WTC11 (cell line): ENCODE data around the gene LACC1. TPM values are rescaled to one million over a fixed set of nuclear protein-coding genes. Genes with fewer than 3 reads are reported as not detected.

Experiments
- ATAC-seq: fragments of 200-7000 bp; cut with Tn5 transposase; 2 replicates; pipeline ENCODE4 v1.10.0; 2021; ENCODE audit warnings: mild to moderate bottlenecking, moderate library complexity
- CTCF ChIA-PET: fragments of 300-600 bp; sonication (Branson Sonifier 250); formaldehyde crosslinking; loops from one replicate; lab custom pipeline; 2021; ENCODE audit warnings: antibody characterized with exemption; lab: Charles Lee
- POLR2A ChIA-PET: fragments of 350-600 bp; sonication (Branson Sonifier 250); formaldehyde crosslinking; loops from one replicate; lab custom pipeline; 2021; ENCODE audit warnings: antibody characterized with exemption; lab: Charles Lee
- DNase-seq: peaks from one replicate; pipeline ENCODE4 v3.0.0; 2021; ENCODE audit warnings: low spot score
- H3K27ac Mint-ChIP-seq: 2 replicates; pipeline ENCODE4 v1.8.0; 2021; ENCODE audit warnings: mixed read lengths
- H3K27me3 Mint-ChIP-seq: 2 replicates; pipeline ENCODE4 v1.8.0; 2021; ENCODE audit warnings: low read depth, mild to moderate bottlenecking, moderate library complexity, mixed read lengths
- H3K36me3 Mint-ChIP-seq: 2 replicates; pipeline ENCODE4 v1.8.0; 2021; ENCODE audit warnings: mixed read lengths
- H3K4me1 Mint-ChIP-seq: 2 replicates; pipeline ENCODE4 v1.8.0; 2022; ENCODE audit warnings: mixed read lengths
- H3K4me3 Mint-ChIP-seq: 2 replicates; pipeline ENCODE4 v1.8.0; 2021; ENCODE audit warnings: mild to moderate bottlenecking, moderate library complexity, mixed read lengths
- H3K9me3 Mint-ChIP-seq: 2 replicates; pipeline ENCODE4 v1.8.0; 2021; ENCODE audit warnings: mixed read lengths
- CREB1 ChIP-seq: sonication (generic); formaldehyde crosslinking; IDR thresholded peaks from 2 replicates; pipeline ENCODE4 v1.8.0; 2023; ENCODE audit warnings: mild to moderate bottlenecking, missing genetic modification reagents
- CREM ChIP-seq: sonication (generic); formaldehyde crosslinking; IDR thresholded peaks from 2 replicates; pipeline ENCODE4 v1.8.1; 2022; ENCODE audit warnings: mild to moderate bottlenecking, missing genetic modification reagents, moderate library complexity
- ESRRA ChIP-seq: sonication (generic); formaldehyde crosslinking; IDR thresholded peaks from 2 replicates; pipeline ENCODE4 v1.8.1; 2022; ENCODE audit warnings: mild to moderate bottlenecking, missing genetic modification reagents, borderline replicate concordance
- FOXJ3 ChIP-seq: sonication (generic); formaldehyde crosslinking; IDR thresholded peaks from 2 replicates; pipeline ENCODE4 v1.9.0; 2021; ENCODE audit warnings: missing genetic modification reagents, mild to moderate bottlenecking, borderline replicate concordance
- GABPB1 ChIP-seq: sonication (generic); formaldehyde crosslinking; IDR thresholded peaks from 2 replicates; pipeline ENCODE4 v1.8.1; 2023; ENCODE audit warnings: mild to moderate bottlenecking, missing genetic modification reagents
- MXD4 ChIP-seq: fragments of 250-450 bp; sonication (Bioruptor Pico); IDR thresholded peaks from 2 replicates; pipeline ENCODE4 v1.8.0; 2021; ENCODE audit warnings: mild to moderate bottlenecking, moderate library complexity, borderline replicate concordance
- NFATC4 ChIP-seq: fragments of 250-450 bp; sonication (Bioruptor Pico); IDR thresholded peaks from 2 replicates; pipeline ENCODE4 v1.9.0; 2021; ENCODE audit warnings: mild to moderate bottlenecking
- RORB ChIP-seq: fragments of 250-450 bp; sonication (Bioruptor Pico); IDR thresholded peaks from 2 replicates; pipeline ENCODE4 v1.9.0; 2021; ENCODE audit warnings: mild to moderate bottlenecking
- SOX15 ChIP-seq: fragments of 250-450 bp; sonication (Bioruptor Pico); IDR thresholded peaks from 2 replicates; pipeline ENCODE4 v1.9.0; 2021; ENCODE audit warnings: mild to moderate bottlenecking
- SP1 ChIP-seq: sonication (generic); formaldehyde crosslinking; conservative IDR thresholded peaks from 2 replicates; pipeline ENCODE4 v1.8.1; 2022; ENCODE audit warnings: missing genetic modification reagents
- ZBTB21 ChIP-seq: sonication (generic); formaldehyde crosslinking; IDR thresholded peaks from 2 replicates; pipeline ENCODE4 v1.8.1; 2023; ENCODE audit warnings: mild to moderate bottlenecking, missing genetic modification reagents, borderline replicate concordance
- ZNF138 ChIP-seq: sonication (generic); formaldehyde crosslinking; conservative IDR thresholded peaks from 2 replicates; pipeline ENCODE4 v1.8.1; 2022; ENCODE audit warnings: mild to moderate bottlenecking, moderate library complexity, missing genetic modification reagents
- ZNF263 ChIP-seq: sonication (generic); formaldehyde crosslinking; IDR thresholded peaks from 2 replicates; pipeline ENCODE4 v1.8.1; 2022; ENCODE audit warnings: low read depth, mild to moderate bottlenecking, moderate library complexity, missing genetic modification reagents
- ZNF423 ChIP-seq: fragments of 250-450 bp; sonication (Bioruptor Pico); IDR thresholded peaks from 2 replicates; pipeline ENCODE4 v2.1.2; 2022; ENCODE audit warnings: mild to moderate bottlenecking, moderate library complexity
- total RNA-seq: library from RNA; stranded (reverse); gene quantifications from 3 replicates; pipeline ENCODE4 v1.2.3, GENCODE V29; 2021
- TF ChIP-seq, protein P1 (sequence below): fragments of 250-450 bp; sonication (Bioruptor Pico); IDR thresholded peaks from 2 replicates; pipeline ENCODE4 v1.8.0; 2021; ENCODE audit warnings: mild to moderate bottlenecking
- TF ChIP-seq, protein P2 (sequence below): sonication (generic); formaldehyde crosslinking; IDR thresholded peaks from 2 replicates; pipeline ENCODE4 v1.8.1; 2022; ENCODE audit warnings: mild to moderate bottlenecking, moderate library complexity, missing genetic modification reagents
- TF ChIP-seq, protein P3 (sequence below): fragments of 250-450 bp; sonication (Bioruptor Pico); IDR thresholded peaks from 2 replicates; pipeline ENCODE4 v1.9.0; 2021; ENCODE audit warnings: mild to moderate bottlenecking
- TF ChIP-seq, protein P4 (sequence below): fragments of 250-450 bp; sonication (Bioruptor Pico); conservative IDR thresholded peaks from 2 replicates; pipeline ENCODE4 v1.9.0; 2021; ENCODE audit warnings: mild to moderate bottlenecking
- TF ChIP-seq, protein P5 (sequence below): sonication (generic); formaldehyde crosslinking; conservative IDR thresholded peaks from 2 replicates; pipeline ENCODE4 v1.8.1; 2022; ENCODE audit warnings: mild to moderate bottlenecking, missing genetic modification reagents
- TF ChIP-seq, protein P6 (sequence below): sonication (generic); formaldehyde crosslinking; IDR thresholded peaks from 2 replicates; pipeline ENCODE4 v1.8.1; 2023; ENCODE audit warnings: mild to moderate bottlenecking, missing genetic modification reagents

The LACC1 gene
- total RNA-seq, 1 experiment from 2014 or later = 5.5 TPM

DNA sequence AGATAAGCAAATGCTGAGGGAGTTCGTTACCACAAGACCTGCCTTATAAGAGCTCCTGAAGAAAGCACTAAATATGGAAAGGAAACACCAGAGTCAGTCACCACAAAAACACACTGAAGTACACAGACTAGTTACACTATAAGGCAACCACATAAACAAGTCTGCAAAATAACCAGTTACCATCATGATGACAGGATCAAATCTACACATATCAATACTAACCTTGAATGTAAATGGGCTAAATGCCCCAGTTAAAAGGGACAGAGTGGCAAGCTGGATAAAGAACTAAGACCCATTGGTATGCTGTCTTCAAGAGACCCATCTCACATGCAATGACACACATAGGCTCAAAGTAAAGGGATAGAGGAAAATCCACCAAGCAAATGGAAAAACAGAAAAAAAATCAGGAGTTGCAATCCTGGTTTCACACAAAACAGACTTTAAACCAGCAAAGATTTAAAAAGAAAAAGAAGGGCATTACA, 26.7 kb upstream of the LACC1 start:
- Mint-ChIP-seq H3K27me3 (no peaks in the 10 kb centered on the region; the same call in none of the 2 replicates), H3K9me3 (peaks cover 63% of the 10 kb centered on the region), H3K4me1 (no peaks in the 10 kb centered on the region), H3K27ac (no peak overlapping the region), H3K36me3 (peaks cover 67% of the 10 kb centered on the region), H3K4me3 (no peak overlapping the region)
- CTCF ChIA-PET = no interaction called here
- TF ChIP-seq, protein P1, sequence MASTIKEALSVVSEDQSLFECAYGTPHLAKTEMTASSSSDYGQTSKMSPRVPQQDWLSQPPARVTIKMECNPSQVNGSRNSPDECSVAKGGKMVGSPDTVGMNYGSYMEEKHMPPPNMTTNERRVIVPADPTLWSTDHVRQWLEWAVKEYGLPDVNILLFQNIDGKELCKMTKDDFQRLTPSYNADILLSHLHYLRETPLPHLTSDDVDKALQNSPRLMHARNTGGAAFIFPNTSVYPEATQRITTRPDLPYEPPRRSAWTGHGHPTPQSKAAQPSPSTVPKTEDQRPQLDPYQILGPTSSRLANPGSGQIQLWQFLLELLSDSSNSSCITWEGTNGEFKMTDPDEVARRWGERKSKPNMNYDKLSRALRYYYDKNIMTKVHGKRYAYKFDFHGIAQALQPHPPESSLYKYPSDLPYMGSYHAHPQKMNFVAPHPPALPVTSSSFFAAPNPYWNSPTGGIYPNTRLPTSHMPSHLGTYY (CRISPR knock-in tag) = no peak
- ATAC-seq = no peak
- DNase-seq = no peak
- POLR2A ChIA-PET = no interaction called here

DNA sequence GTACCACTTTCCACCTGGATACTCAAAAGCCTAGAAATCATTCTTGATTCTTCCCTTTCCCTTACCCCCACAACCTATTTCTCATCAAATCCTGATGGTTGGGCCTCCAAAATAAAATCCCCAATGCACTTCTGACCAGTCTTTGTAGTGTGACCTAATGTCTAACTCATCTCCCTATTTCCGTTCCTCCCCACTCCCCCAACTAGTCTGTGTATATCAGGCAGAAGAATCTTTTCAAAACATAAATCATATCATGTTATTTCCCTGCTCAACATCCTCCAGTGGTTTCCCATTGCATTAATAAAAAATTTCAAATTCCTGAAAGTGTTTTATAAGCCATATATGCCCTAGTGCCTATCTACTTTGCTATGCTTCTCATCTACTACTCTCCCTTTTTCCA, 17.8 kb upstream of the LACC1 start:
- Mint-ChIP-seq H3K9me3 (peaks cover 17% of the 10 kb centered on the region), H3K27ac (no peak overlapping the region), H3K4me1 (peaks cover 14% of the 10 kb centered on the region), H3K36me3 (peaks cover 36% of the 10 kb centered on the region), H3K4me3 (no peak overlapping the region), H3K27me3 (no peaks in the 10 kb centered on the region)
- no peak for TF ChIP-seq ZNF423 (CRISPR knock-in tag)
- no peak for TF ChIP-seq ZNF263 (CRISPR knock-in tag)
- TF ChIP-seq, protein P1 (CRISPR knock-in tag) = no peak
- no peak for TF ChIP-seq GABPB1 (CRISPR knock-in tag)
- TF ChIP-seq NFATC4 (CRISPR knock-in tag) = no peak
- TF ChIP-seq FOXJ3 = no peak
- no peak for TF ChIP-seq RORB (CRISPR knock-in tag)
- TF ChIP-seq, protein P2, sequence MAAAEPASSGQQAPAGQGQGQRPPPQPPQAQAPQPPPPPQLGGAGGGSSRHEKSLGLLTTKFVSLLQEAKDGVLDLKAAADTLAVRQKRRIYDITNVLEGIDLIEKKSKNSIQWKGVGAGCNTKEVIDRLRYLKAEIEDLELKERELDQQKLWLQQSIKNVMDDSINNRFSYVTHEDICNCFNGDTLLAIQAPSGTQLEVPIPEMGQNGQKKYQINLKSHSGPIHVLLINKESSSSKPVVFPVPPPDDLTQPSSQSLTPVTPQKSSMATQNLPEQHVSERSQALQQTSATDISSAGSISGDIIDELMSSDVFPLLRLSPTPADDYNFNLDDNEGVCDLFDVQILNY (CRISPR knock-in tag) = no peak
- TF ChIP-seq, protein P3, sequence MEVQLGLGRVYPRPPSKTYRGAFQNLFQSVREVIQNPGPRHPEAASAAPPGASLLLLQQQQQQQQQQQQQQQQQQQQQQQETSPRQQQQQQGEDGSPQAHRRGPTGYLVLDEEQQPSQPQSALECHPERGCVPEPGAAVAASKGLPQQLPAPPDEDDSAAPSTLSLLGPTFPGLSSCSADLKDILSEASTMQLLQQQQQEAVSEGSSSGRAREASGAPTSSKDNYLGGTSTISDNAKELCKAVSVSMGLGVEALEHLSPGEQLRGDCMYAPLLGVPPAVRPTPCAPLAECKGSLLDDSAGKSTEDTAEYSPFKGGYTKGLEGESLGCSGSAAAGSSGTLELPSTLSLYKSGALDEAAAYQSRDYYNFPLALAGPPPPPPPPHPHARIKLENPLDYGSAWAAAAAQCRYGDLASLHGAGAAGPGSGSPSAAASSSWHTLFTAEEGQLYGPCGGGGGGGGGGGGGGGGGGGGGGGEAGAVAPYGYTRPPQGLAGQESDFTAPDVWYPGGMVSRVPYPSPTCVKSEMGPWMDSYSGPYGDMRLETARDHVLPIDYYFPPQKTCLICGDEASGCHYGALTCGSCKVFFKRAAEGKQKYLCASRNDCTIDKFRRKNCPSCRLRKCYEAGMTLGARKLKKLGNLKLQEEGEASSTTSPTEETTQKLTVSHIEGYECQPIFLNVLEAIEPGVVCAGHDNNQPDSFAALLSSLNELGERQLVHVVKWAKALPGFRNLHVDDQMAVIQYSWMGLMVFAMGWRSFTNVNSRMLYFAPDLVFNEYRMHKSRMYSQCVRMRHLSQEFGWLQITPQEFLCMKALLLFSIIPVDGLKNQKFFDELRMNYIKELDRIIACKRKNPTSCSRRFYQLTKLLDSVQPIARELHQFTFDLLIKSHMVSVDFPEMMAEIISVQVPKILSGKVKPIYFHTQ (CRISPR knock-in tag) = no peak
- no peak for TF ChIP-seq CREB1 (CRISPR knock-in tag)
- TF ChIP-seq, protein P4, sequence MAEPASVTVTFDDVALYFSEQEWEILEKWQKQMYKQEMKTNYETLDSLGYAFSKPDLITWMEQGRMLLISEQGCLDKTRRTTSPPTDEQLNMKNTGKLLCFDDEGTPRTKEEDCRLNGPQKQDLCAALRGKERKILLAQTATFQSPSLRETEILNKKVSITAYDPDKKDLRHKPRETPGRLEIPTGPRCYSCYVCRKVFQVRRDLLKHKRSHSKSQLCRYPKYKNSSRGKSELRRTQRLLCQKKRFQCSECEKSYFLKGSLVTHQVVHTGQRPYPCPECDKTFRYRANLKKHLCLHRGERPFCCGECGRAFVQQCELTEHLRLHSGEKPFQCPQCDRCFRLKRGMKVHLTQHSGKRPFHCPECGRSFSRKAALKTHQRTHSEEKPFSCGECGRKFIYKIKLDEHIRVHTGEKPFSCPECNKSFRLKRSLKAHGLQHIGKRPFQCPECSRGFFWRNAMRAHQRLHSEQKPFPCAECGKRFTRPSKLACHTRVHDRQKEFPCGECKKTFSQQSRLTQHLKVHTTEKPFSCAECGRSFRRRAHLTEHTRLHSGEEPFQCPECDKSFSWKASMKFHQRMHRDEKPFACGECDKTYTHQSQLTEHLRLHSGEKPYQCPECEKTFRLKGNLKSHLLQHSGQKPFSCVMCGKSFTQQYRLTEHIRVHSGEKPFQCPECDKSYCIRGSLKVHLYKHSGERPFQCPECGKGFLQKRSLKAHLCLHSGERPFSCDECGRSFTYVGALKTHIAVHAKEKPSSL (CRISPR knock-in tag) = no peak
- no peak for TF ChIP-seq ZBTB21 (CRISPR knock-in tag)
- TF ChIP-seq, protein P5, sequence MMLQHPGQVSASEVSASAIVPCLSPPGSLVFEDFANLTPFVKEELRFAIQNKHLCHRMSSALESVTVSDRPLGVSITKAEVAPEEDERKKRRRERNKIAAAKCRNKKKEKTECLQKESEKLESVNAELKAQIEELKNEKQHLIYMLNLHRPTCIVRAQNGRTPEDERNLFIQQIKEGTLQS (CRISPR knock-in tag) = no peak
- TF ChIP-seq ESRRA (CRISPR knock-in tag) = no peak
- TF ChIP-seq SP1 (CRISPR knock-in tag) = no peak
- TF ChIP-seq, protein P6, sequence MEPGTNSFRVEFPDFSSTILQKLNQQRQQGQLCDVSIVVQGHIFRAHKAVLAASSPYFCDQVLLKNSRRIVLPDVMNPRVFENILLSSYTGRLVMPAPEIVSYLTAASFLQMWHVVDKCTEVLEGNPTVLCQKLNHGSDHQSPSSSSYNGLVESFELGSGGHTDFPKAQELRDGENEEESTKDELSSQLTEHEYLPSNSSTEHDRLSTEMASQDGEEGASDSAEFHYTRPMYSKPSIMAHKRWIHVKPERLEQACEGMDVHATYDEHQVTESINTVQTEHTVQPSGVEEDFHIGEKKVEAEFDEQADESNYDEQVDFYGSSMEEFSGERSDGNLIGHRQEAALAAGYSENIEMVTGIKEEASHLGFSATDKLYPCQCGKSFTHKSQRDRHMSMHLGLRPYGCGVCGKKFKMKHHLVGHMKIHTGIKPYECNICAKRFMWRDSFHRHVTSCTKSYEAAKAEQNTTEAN (CRISPR knock-in tag) = no peak
- no peak for TF ChIP-seq MXD4 (CRISPR knock-in tag)
- no peak for TF ChIP-seq SOX15 (CRISPR knock-in tag)
- TF ChIP-seq ZNF138 (CRISPR knock-in tag) = no peak
- TF ChIP-seq CREM (CRISPR knock-in tag) = no peak
- ChIA-PET CTCF (no interaction called here), POLR2A (no interaction called here)
- no peak for DNase-seq
- no peak for ATAC-seq
